ENCODE results near the gene SPRED2. TPM values are rescaled to one million over a fixed set of nuclear protein-coding genes. Genes with fewer than 3 reads are reported as not detected.

SPRED2 gene
- total and polyA plus RNA-seq, 2 of the 8 experiments (the other 6 are each of a cell fraction or from before 2014, with no cell fraction given) = 15.3 to 22.5 TPM

DNA sequence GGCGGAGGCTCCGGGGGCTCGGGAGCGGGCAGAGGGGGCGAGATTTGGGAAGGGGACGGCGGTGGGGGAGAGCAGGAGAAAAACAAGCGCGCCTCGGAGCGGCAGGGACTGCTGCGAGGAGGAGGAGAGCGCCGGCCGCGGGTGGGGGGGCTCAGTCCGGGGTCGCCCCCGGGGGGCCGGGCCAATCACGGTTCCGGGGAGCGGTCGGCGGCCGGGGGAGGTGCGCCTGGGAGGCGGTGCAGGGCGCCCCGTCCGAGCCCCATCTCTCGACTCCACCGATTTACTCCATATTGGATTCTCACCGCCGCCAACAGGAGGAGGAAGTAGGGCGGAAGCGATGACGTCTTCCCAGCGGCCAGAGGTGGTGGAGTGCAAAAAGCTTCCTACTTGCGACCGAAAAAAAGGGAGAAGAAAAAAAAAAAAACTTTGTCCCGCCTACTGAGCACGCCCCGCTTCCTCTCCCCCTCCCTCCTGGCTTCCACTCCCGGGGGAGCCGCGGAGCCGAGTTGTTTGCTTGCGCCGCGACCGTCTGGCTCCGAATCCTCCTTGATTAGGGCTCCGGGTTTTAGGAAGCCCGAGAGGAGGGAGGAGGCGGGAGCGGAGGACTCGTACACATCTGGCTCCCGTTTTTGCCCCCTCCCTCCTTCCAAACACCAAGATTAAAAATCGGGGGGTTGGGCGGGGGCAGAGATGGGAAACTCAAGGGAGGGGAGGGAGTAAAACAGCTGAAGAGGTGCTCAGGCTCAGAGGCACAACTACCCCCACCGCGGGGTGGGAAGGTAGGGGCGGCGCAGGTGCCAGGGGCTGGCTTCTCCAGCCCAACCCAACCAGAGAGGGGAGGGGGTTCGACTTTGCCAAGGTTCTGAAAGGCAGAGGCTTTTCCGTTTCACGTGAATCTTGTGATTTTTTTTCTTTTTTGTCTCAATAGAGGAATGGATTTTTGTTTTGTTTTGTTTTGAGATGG lies at the start of gene SPRED2 (continued):
- peak in 1 of 2 experiments; percentile 68; a peak in 1 of 4 replicates for TF ChIP-seq HDAC2 (IDR thresholded peaks at IDR 0.05; ENCODE audit: borderline replicate concordance in 1 of 2, low read depth in 2 of 2, low read length in 2 of 2)
- peak; percentile 74 for TF ChIP-seq ASH2L (IDR thresholded peaks at IDR 0.05; ENCODE audit: low read length)
- no peak for TF ChIP-seq SAP30 (IDR thresholded peaks at IDR 0.05; ENCODE audit: insufficient read depth, insufficient replicate concordance, low read length)
- TF ChIP-seq POLR2A (IDR thresholded peaks at IDR 0.05; ENCODE audit: control extremely low read depth in 1 of 2, low read depth in 2 of 2, low read length in 2 of 2) = no peak
- TF ChIP-seq YY1 (IDR thresholded peaks at IDR 0.05; ENCODE audit: low read depth, low read length) = peak; percentile 52
- TF ChIP-seq POLR2AphosphoS5 (IDR thresholded peaks at IDR 0.05; ENCODE audit: low read depth, low read length) = no peak
- TF ChIP-seq, protein P1, sequence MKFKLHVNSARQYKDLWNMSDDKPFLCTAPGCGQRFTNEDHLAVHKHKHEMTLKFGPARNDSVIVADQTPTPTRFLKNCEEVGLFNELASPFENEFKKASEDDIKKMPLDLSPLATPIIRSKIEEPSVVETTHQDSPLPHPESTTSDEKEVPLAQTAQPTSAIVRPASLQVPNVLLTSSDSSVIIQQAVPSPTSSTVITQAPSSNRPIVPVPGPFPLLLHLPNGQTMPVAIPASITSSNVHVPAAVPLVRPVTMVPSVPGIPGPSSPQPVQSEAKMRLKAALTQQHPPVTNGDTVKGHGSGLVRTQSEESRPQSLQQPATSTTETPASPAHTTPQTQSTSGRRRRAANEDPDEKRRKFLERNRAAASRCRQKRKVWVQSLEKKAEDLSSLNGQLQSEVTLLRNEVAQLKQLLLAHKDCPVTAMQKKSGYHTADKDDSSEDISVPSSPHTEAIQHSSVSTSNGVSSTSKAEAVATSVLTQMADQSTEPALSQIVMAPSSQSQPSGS (IDR thresholded peaks at IDR 0.05; ENCODE audit: low read length) = peak; percentile 94
- no peak for TF ChIP-seq BRCA1 (IDR thresholded peaks at IDR 0.05; ENCODE audit: low read depth, low read length)
- TF ChIP-seq CHD1 (IDR thresholded peaks at IDR 0.05; ENCODE audit: low read depth, low read length) = no peak
- TF ChIP-seq ZNF274 (IDR thresholded peaks at IDR 0.05; ENCODE audit: borderline replicate concordance, extremely low read depth, low read length) = no peak
- TF ChIP-seq GABPA (IDR thresholded peaks at IDR 0.05; ENCODE audit: borderline replicate concordance, insufficient read depth, low read length) = no peak
- no peak for TF ChIP-seq JUN (IDR thresholded peaks at IDR 0.05; ENCODE audit: low read depth, low read length)
- TF ChIP-seq TAF7 (optimal IDR thresholded peaks at IDR 0.05; ENCODE audit: borderline replicate concordance, low read depth, low read length) = no peak
- no peak for TF ChIP-seq MAFK (IDR thresholded peaks at IDR 0.05; ENCODE audit: low read depth, low read length)
- TF ChIP-seq RFX5 (IDR thresholded peaks at IDR 0.05; ENCODE audit: borderline replicate concordance, low read depth, low read length) = peak; percentile 33; the same call in 1 of the 2 replicates
- no peak for TF ChIP-seq FOSL1 (IDR thresholded peaks at IDR 0.05; ENCODE audit: insufficient read depth, low read depth, low read length)
- TF ChIP-seq SUZ12 (IDR thresholded peaks at IDR 0.05; ENCODE audit: low read length) = no peak
- no peak for TF ChIP-seq CTBP2 (IDR thresholded peaks at IDR 0.05; ENCODE audit: borderline replicate concordance, insufficient read depth, insufficient read length, low read length)
- TF ChIP-seq EP300 (IDR thresholded peaks at IDR 0.05; ENCODE audit: borderline replicate concordance in 1 of 2, low read depth in 2 of 2, low read length in 2 of 2) = peak in 1 of 2 experiments; percentile 68; a peak in 1 of 3 replicates
- no peak for TF ChIP-seq SP2 (IDR thresholded peaks at IDR 0.05; ENCODE audit: low read length)
- TF ChIP-seq, protein P2, sequence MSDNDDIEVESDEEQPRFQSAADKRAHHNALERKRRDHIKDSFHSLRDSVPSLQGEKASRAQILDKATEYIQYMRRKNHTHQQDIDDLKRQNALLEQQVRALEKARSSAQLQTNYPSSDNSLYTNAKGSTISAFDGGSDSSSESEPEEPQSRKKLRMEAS (IDR thresholded peaks at IDR 0.05) = peak; percentile 38; the same call in 1 of the 2 replicates

Measured in H1 (cell line).